MCF 10A (cell line): ENCODE data around the gene RNF125. TPM values are rescaled to one million over a fixed set of nuclear protein-coding genes. Genes with fewer than 3 reads are reported as not detected.
A peak's percentile ranks its signal among the peaks of the same experiment; 100 is the strongest.

Experiments
- BruUV-seq: library from RNA; stranded (reverse); fragments of 400-500 nt; replicated peaks from 2 replicates; lab custom pipeline; 2021; lab: Mats Ljungman, UMichigan
- CTCF ChIA-PET: fragments of 300-600 bp; sonication (Branson Sonifier 250); formaldehyde crosslinking; extraction: SDS; loops from one replicate; lab custom pipeline; 2021; ENCODE audit warnings: antibody characterized with exemption, inconsistent platforms; lab: Yijun Ruan, JAX
- POLR2A ChIA-PET: fragments of 300-600, 350-650 bp; sonication (Branson Sonifier 250); formaldehyde crosslinking; extraction: SDS; loops from one replicate; lab custom pipeline; 2020; ENCODE audit warnings: antibody characterized with exemption, inconsistent platforms; lab: Yijun Ruan, JAX
- DNase-seq: peaks from one replicate; pipeline ENCODE4 v3.0.0-alpha.2; 2018; ENCODE audit not compliant: unreplicated experiment
- H3K27ac Mint-ChIP-seq: one replicate; pipeline ENCODE4 v1.8.0; 2022; ENCODE audit warnings: mild to moderate bottlenecking, low read depth, mixed read lengths; ENCODE audit not compliant: unreplicated experiment
- H3K27me3 Mint-ChIP-seq: one replicate; pipeline ENCODE4 v1.8.0; 2022; ENCODE audit warnings: mixed read lengths; ENCODE audit not compliant: insufficient read depth, unreplicated experiment
- H3K36me3 Mint-ChIP-seq: one replicate; pipeline ENCODE4 v1.8.0; 2022; ENCODE audit warnings: mild to moderate bottlenecking, moderate library complexity, mixed read lengths; ENCODE audit not compliant: insufficient read depth, unreplicated experiment
- H3K4me1 Mint-ChIP-seq: one replicate; pipeline ENCODE4 v1.8.0; 2022; ENCODE audit warnings: mixed read lengths; ENCODE audit not compliant: insufficient read depth, unreplicated experiment
- H3K4me3 Mint-ChIP-seq: one replicate; pipeline ENCODE4 v1.8.0; 2022; ENCODE audit warnings: mild to moderate bottlenecking, moderate library complexity, mixed read lengths; ENCODE audit not compliant: unreplicated experiment
- H3K9me3 Mint-ChIP-seq: one replicate; pipeline ENCODE4 v1.8.0; 2022; ENCODE audit warnings: mixed read lengths; ENCODE audit not compliant: unreplicated experiment
- intact Hi-C: fragments of 100-400 bp; cut with micrococcal nuclease; formaldehyde crosslinking; loops from 2 replicates; pipeline ENCODE4 v1.14.1; 2022
- total RNA-seq: library from RNA; stranded (reverse); gene quantifications from 2 replicates; pipeline ENCODE4 v1.2.3, GENCODE V29; 2022
- TF ChIP-seq, protein P1 (sequence below): fragments of 200-600 bp; IDR thresholded peaks from one replicate; pipeline ENCODE4 v1.8.0; 2022; ENCODE audit warnings: antibody characterized with exemption, mild to moderate bottlenecking; ENCODE audit not compliant: unreplicated experiment

The RNF125 gene
- total RNA-seq, 1 experiment from 2014 or later: 6.2 TPM

DNA sequence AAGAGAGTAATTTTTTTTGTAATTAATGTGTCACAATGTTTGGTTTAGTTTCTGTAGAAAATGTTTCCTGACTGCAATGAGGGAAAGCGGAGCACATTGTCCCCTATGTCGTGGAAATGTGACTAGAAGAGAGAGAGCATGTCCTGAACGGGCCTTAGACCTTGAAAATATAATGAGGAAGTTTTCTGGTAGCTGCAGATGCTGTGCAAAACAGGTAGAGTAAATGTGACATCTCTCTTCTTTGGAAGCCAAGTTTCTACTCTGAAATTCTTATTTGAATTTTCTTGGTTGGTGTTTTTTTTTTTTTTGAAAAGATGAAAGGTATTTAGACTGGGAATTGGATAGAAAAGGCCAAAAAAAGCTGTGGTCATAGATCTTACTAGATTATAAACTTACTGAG is 93.1 kb downstream of the RNF125 start:
- H3K27ac Mint-ChIP-seq: no peak overlapping the region
- intact Hi-C loops: no loop called here
- TF ChIP-seq, protein P1, sequence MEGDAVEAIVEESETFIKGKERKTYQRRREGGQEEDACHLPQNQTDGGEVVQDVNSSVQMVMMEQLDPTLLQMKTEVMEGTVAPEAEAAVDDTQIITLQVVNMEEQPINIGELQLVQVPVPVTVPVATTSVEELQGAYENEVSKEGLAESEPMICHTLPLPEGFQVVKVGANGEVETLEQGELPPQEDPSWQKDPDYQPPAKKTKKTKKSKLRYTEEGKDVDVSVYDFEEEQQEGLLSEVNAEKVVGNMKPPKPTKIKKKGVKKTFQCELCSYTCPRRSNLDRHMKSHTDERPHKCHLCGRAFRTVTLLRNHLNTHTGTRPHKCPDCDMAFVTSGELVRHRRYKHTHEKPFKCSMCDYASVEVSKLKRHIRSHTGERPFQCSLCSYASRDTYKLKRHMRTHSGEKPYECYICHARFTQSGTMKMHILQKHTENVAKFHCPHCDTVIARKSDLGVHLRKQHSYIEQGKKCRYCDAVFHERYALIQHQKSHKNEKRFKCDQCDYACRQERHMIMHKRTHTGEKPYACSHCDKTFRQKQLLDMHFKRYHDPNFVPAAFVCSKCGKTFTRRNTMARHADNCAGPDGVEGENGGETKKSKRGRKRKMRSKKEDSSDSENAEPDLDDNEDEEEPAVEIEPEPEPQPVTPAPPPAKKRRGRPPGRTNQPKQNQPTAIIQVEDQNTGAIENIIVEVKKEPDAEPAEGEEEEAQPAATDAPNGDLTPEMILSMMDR: no peak
- no peak for DNase-seq
- H3K9me3 Mint-ChIP-seq: peaks cover 8% of the 10 kb centered on the region
- H3K4me1 Mint-ChIP-seq: peaks cover 6% of the 10 kb centered on the region
- ChIA-PET POLR2A (interaction anchor here (2.7 kb wide), 1 partner anchor 19 kb away, joined by 12 read pairs; the partner anchor contains the start of gene RNF138), CTCF (interaction anchor here (0.6 kb wide), 1 partner anchor 253 kb away, joined by 3 read pairs; no protein-coding TSS in a partner anchor)
- no peaks in the 10 kb centered on the region for H3K27me3 Mint-ChIP-seq
- peaks cover 36% of the 10 kb centered on the region for H3K36me3 Mint-ChIP-seq
- no TSS peak for BruUV-seq
- no peak overlapping the region for H3K4me3 Mint-ChIP-seq

DNA sequence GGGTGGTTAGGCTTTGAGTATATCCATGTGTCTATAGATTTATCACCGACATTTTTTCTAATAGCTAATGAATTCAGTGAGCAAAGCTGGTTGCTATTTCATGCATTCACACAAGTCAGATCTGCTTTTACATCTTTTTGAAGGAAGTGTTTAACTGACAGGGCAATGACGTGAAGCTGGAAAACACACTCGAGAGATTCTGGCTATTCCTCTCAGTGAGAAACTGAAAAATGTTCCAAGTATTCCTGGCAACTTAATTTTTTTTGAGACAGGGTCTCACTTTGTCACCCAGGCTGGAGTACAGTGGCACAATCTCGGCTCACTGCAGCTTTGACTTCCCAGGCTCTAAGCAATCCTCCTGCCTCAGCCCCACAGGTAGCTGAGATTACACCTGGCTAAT is 94.2 kb downstream of the RNF125 start:
- ChIA-PET CTCF (no interaction called here), POLR2A (interaction anchor here (2.7 kb wide), 1 partner anchor 20 kb away, joined by 12 read pairs; the partner anchor contains the start of gene RNF138)
- Mint-ChIP-seq H3K9me3 (peaks cover 8% of the 10 kb centered on the region), H3K27me3 (no peaks in the 10 kb centered on the region), H3K4me1 (peaks cover 6% of the 10 kb centered on the region), H3K27ac (no peak overlapping the region), H3K4me3 (no peak overlapping the region), H3K36me3 (peaks cover 41% of the 10 kb centered on the region)
- no peak for DNase-seq
- BruUV-seq: no TSS peak
- intact Hi-C loops: no loop called here
- TF ChIP-seq, protein P1: no peak

DNA sequence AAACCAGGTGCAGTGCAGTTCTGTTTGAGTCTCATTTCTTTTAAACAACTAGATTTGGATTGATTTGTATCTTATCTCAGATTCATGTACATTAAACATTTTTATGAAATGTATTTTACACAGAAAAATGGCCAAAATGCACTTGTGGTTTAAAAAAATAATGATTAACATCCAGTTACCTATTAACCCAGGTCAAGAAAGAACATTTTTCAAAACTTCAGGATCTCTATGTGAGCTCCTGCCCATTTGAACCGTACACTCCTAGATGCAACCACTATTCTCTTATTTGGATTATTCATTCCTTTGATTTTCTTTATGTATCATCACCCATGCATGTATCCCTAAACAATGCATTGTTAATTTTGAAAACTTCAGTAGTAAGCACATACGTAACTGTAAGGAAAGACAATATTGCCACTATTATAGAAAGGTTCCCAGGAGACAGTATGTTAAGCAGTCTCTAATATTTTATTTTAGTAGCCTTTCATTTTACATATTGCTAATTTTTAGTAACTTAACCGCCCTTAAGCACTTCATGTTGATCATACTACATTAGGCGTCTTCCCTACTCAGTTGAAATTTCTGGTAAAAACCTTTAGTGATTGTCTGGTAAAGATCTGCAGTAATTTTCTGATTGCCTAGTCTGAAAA is 95.8 kb downstream of the RNF125 start:
- peaks cover 8% of the 10 kb centered on the region for H3K9me3 Mint-ChIP-seq
- no peaks in the 10 kb centered on the region for H3K27me3 Mint-ChIP-seq
- ChIA-PET CTCF (interaction anchor here (0.5 to 1.0 kb wide), 5 partner anchors 12 to 487 kb away, joined by 3 to 5 read pairs (median 3); no protein-coding TSS in a partner anchor), POLR2A (interaction anchor here (0.6 to 0.7 kb wide), 3 partner anchors 17 to 268 kb away, joined by 3 read pairs; partner anchors contain the start of gene RNF138)
- TF ChIP-seq, protein P1: no peak
- no peak overlapping the region for H3K27ac Mint-ChIP-seq
- peaks cover 53% of the 10 kb centered on the region for H3K36me3 Mint-ChIP-seq
- BruUV-seq: TSS peak; percentile 17
- DNase-seq: no peak
- H3K4me1 Mint-ChIP-seq: peaks cover 6% of the 10 kb centered on the region
- intact Hi-C loops: no loop called here
- no peak overlapping the region for H3K4me3 Mint-ChIP-seq

DNA sequence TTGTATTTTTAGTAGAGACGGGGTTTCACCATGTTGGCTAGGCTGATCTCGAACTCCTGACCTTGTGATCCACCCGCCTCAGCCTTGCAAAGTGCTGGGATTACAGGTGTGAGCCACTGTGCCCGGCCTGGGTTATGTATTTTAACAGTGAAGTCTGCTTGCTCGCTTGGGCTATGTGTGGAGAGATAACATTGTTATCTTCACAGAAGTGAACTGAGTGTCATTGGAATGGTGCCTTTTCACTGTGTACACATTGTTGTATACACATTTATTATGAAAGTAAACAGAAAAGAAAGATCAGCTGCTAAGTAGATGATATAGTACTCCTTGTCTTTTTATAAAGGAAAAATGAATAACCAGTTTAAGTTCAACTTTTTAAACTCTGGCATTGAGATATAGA is 103.4 kb downstream of the RNF125 start:
- TF ChIP-seq, protein P1: no peak
- Mint-ChIP-seq H3K4me1 (peaks cover 6% of the 10 kb centered on the region), H3K4me3 (no peak overlapping the region), H3K27me3 (no peaks in the 10 kb centered on the region), H3K9me3 (no peaks in the 10 kb centered on the region), H3K27ac (no peak overlapping the region), H3K36me3 (peaks cover 49% of the 10 kb centered on the region)
- intact Hi-C loops: no loop called here
- ChIA-PET CTCF (no interaction called here), POLR2A (no interaction called here)
- no TSS peak for BruUV-seq
- DNase-seq: no peak

Other genes starting within 250 kb of the RNF125 start
- 29.0 and 33.9 TPM in 2 replicates for gene TRAPPC8, start 75.7 kb upstream of the RNF125 start, total RNA-seq
- gene RNF138, start 73.0 kb downstream of the RNF125 start, total RNA-seq: 42.3 and 64.5 TPM in 2 replicates
- not detected in 2 replicates for gene MEP1B, start 171.2 kb downstream of the RNF125 start, total RNA-seq